IPS-18c (cell line): ENCODE measurements around the gene TMPRSS11E.
"Not testable (repeated sequence)": the region's sequence is repeated elsewhere in the genome, so short reads cannot be mapped to it uniquely, and the experiment has no call there.

Experiments
- H3K4me3 ChIP-seq: 2 replicates; pipeline ENCODE4 v1.7.0; 2013; ENCODE audit warnings: low read depth, mild to moderate bottlenecking, low read length, moderate library complexity; ENCODE audit not compliant: insufficient read depth
- H3K9me3 ChIP-seq: one replicate; pipeline ENCODE4 v1.6.1; 2013; ENCODE audit warnings: mild to moderate bottlenecking, low read length, moderate library complexity; ENCODE audit not compliant: control insufficient read depth, insufficient read depth

Gene TMPRSS11E

GRCh38 chr4:68504836-68505235 is 57.6 kb downstream of the TMPRSS11E start:
- not testable (repeated sequence) for H3K4me3 ChIP-seq, H3K9me3 ChIP-seq

GRCh38 chr4:68505452-68505851 is 58.2 kb downstream of the TMPRSS11E start:
- not testable (repeated sequence) for H3K4me3 ChIP-seq, H3K9me3 ChIP-seq

GRCh38 chr4:68518889-68519288 is 71.6 kb downstream of the TMPRSS11E start:
- Histone ChIP-seq H3K4me3 (no peak overlapping the region), H3K9me3 (no peaks in the 10 kb centered on the region)

GRCh38 chr4:68520985-68521384 is 73.7 kb downstream of the TMPRSS11E start:
- no peak overlapping the region for H3K4me3 ChIP-seq
- no peaks in the 10 kb centered on the region for H3K9me3 ChIP-seq

- H3K9me3 ChIP-seq, H3K4me3 ChIP-seq: not testable (repeated sequence)
Observed at GRCh38 chr4:68522232-68522631, 75.0 kb downstream of the TMPRSS11E start.

- H3K4me3 ChIP-seq, result no peak overlapping the region
- peaks cover 2% of the 10 kb centered on the region for H3K9me3 ChIP-seq
Observed at GRCh38 chr4:68535974-68536373, 88.7 kb downstream of the TMPRSS11E start.

GRCh38 chr4:68536375-68536774 is 89.1 kb downstream of the TMPRSS11E start:
- H3K4me3 ChIP-seq, result no peak overlapping the region
- H3K9me3 ChIP-seq, result peaks cover 2% of the 10 kb centered on the region

- not testable (repeated sequence) for H3K9me3 ChIP-seq, H3K4me3 ChIP-seq
Observed at GRCh38 chr4:68542742-68543141, 95.5 kb downstream of the TMPRSS11E start.
